K562 (cell line): ENCODE measurements around the gene USP24.

Experiments
- CTCF ChIP-seq, 3 experiments: IDR thresholded peaks in 2 of 3; conservative IDR thresholded peaks in 1 of 3; 2 replicates each; pipeline ENCODE4 v1.5.1; 2011 to 2012; ENCODE audit warnings: low read length in 3 of 3, mild to moderate bottlenecking in 3 of 3, control low read depth in 2 of 3, improper control_type of control experiment in 1 of 3, inconsistent platforms in 1 of 3, low read depth in 1 of 3, mixed read lengths in 1 of 3, moderate library complexity in 1 of 3; ENCODE audit not compliant: insufficient read depth in 2 of 3
- SRSF9 ChIP-seq: fragments of 200-400 bp; formaldehyde crosslinking; IDR thresholded peaks from 2 replicates; pipeline ENCODE4 v1.6.1; 2017; ENCODE audit warnings: low read depth, low read length, borderline replicate concordance
- ZNF274 ChIP-seq: IDR thresholded peaks from 2 replicates; pipeline ENCODE4 v1.6.1; 2011; ENCODE audit warnings: low read depth, mild to moderate bottlenecking, low read length, moderate library complexity, borderline replicate concordance

GRCh38 chr1:55216096-55216495 is 932 bp upstream of the USP24 start:
- TF ChIP-seq CTCF (IDR thresholded peaks at IDR 0.05 in 2 of 3, conservative IDR thresholded peaks at IDR 0.05 in 1 of 3; ENCODE audit: insufficient read depth in 2 of 3, low read depth in 1 of 3, low read length in 3 of 3) (no peak), SRSF9 (no peak), ZNF274 (no peak)
